ENCODE measurements around the gene LRRC2. TPM values are rescaled to one million over a fixed set of nuclear protein-coding genes. Genes with fewer than 3 reads are reported as not detected.
A peak's percentile ranks its signal among the peaks of the same experiment; 100 is the strongest.

LRRC2 gene
- total and polyA plus RNA-seq, 9 of the 15 experiments (the other 6 are each of a cell fraction or from before 2014, with no cell fraction given) = 0.01 to 0.04 (median 0.03) TPM; not detected in 5

DNA sequence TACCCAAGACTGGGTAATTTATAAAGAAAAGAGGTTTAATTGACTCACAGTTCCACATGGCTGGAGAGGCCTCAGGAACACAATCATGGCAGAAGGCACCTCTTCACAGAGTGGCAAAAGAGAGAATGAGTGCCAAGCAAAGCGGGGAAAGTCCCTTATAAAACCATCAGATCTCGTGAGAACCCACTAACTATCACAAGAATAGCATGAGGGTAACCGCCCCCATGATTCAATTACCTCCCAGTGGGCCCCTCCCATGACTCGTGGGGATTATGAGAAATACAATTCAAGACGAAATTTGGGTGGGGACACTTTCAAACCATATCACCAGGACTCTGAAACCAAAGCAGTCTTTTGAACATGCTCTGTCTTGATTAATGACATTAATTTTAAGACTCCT, 61.3 kb downstream of the LRRC2 start:
- WGBS (ENCODE audit: insufficient coverage, low coverage, missing lambda C conversion rate) = 34% methylated on average over 5 of the region's 5 CpGs

More for the DNA sequence above, 61.3 kb downstream of the LRRC2 start:
- POLR2A ChIA-PET = interaction anchor here (1.1 kb wide), 1 partner anchor 8 kb away, joined by 3 read pairs; no protein-coding TSS in a partner anchor
- BruUV-seq (replicated peaks) = no TSS peak
- H4K20me1 ChIP-seq (replicated peaks; ENCODE audit: control insufficient read depth, insufficient read depth, low read length) = no peaks in the 10 kb centered on the region
- FAIRE-seq (no peak), DNase-seq (ENCODE audit: extremely low read depth in 1 of 4, low spot score in 3 of 4) (peak in 1 of 4 experiments; percentile 48), ATAC-seq (no peak)
- no peak overlapping the region for H2AFZ ChIP-seq (ENCODE audit: low read depth, low read length)
- intact Hi-C loops (cut with micrococcal nuclease) = no loop called here
- no peak overlapping the region for H3K4me3 ChIP-seq
- TF ChIP-seq CREM (IDR thresholded peaks at IDR 0.05; ENCODE audit: low read depth) = no peak
- no peak for TF ChIP-seq FOS (IDR thresholded peaks at IDR 0.05; ENCODE audit: extremely low read depth, insufficient read length)
- TF ChIP-seq CHD2 (IDR thresholded peaks at IDR 0.05; ENCODE audit: low read depth, low read length) = peak; percentile 86
- no peak for TF ChIP-seq ZNF121 (CRISPR knock-in tag; conservative IDR thresholded peaks at IDR 0.05)
- TF ChIP-seq ETV5 (CRISPR knock-in tag; IDR thresholded peaks at IDR 0.05; ENCODE audit: low read depth) = no peak
- TF ChIP-seq SETDB1 (IDR thresholded peaks at IDR 0.05; ENCODE audit: low read length) = no peak
- TF ChIP-seq RBM25 (IDR thresholded peaks at IDR 0.05; ENCODE audit: low read depth, low read length, severe bottlenecking) = peak; percentile 6
- no peak for TF ChIP-seq GABPA (tag; conservative IDR thresholded peaks at IDR 0.05; ENCODE audit: low read depth)
- TF ChIP-seq USF1 (CRISPR knock-in tag; IDR thresholded peaks at IDR 0.05) = no peak
- TF ChIP-seq NFIX (CRISPR knock-in tag; IDR thresholded peaks at IDR 0.05; ENCODE audit: low read depth) = no peak
- no peak for TF ChIP-seq NBN (IDR thresholded peaks at IDR 0.05; ENCODE audit: low read depth)
- TF ChIP-seq, protein P1, sequence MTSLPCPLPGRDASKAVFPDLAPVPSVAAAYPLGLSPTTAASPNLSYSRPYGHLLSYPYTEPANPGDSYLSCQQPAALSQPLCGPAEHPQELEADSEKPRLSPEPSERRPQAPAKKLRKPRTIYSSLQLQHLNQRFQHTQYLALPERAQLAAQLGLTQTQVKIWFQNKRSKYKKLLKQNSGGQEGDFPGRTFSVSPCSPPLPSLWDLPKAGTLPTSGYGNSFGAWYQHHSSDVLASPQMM (CRISPR knock-in tag; IDR thresholded peaks at IDR 0.05) = no peak
- no peaks in the 10 kb centered on the region for H3K79me2 ChIP-seq (ENCODE audit: control insufficient read depth, insufficient read depth, low read length)
- H3K4me1 ChIP-seq (replicated peaks in 1 of 2; ENCODE audit: control insufficient read depth in 2 of 2, insufficient read depth in 2 of 2, low read length in 2 of 2) = peaks cover 38 to 74% of the 10 kb centered on the region in 2 experiments
- H3K27ac ChIP-seq (ENCODE audit: extremely low read depth, low read depth, low read length) = no peak overlapping the region
- no peak overlapping the region for H3K9ac ChIP-seq (ENCODE audit: insufficient read depth in 1 of 2, low read depth in 2 of 2, low read length in 2 of 2)
- no peaks in the 10 kb centered on the region for H3K9me3 ChIP-seq (replicated peaks; ENCODE audit: control insufficient read depth, insufficient read depth, low read depth, low read length)
- no peak overlapping the region for H3K4me2 ChIP-seq (ENCODE audit: insufficient read depth, low read length)
- no peaks in the 10 kb centered on the region for H3K36me3 ChIP-seq (ENCODE audit: control insufficient read depth, insufficient read depth, low read length)
- H3K9me1 ChIP-seq (ENCODE audit: control insufficient read depth, insufficient read depth, low read length) = no peaks in the 10 kb centered on the region
- in situ Hi-C loops (cut with MboI) = no loop called here
- CTCF ChIA-PET (ENCODE audit: low intra/inter-chr PET ratio) = no interaction called here
- H3K27me3 ChIP-seq (ENCODE audit: control insufficient read depth in 2 of 2, insufficient read depth in 2 of 2, low read length in 2 of 2) = no peaks in the 10 kb centered on the region; a peak in 1 of 5 replicates
